Right ventricle myocardium superior (tissue), 1 donor: ENCODE results near the gene MRPL46. TPM values are rescaled to one million over a fixed set of nuclear protein-coding genes. Genes with fewer than 3 reads are reported as not detected.

Experiments
- total RNA-seq: library from RNA; stranded (reverse); fragmentation: NEBNext Ultra II Directional; extraction: Animal tissue kit (Norgen Biotek cat#: 25700); gene quantifications from one replicate; pipeline ENCODE4 v1.2.1, GENCODE V29; 2021
- donor health status: DM: no; HTN: yes; CAD: no; lungs with severe emphysema.

Gene MRPL46
- total RNA-seq, 1 donor from 2014 or later, result 68.5 TPM

Other genes starting within 250 kb of the MRPL46 start
- 3.2 TPM for gene NTRK3, start 210.6 kb downstream of the MRPL46 start, total RNA-seq
- 73.6 TPM for gene MRPS11, start 320 bp upstream of the MRPL46 start, total RNA-seq
- 6.8 TPM for gene DET1, start 79.3 kb upstream of the MRPL46 start, total RNA-seq
- gene AEN, start 154.0 kb upstream of the MRPL46 start, total RNA-seq, result 10.0 TPM
- 2.5 TPM for gene ISG20, start 171.6 kb upstream of the MRPL46 start, total RNA-seq